ENCODE data around the gene VTI1B.

DNA sequence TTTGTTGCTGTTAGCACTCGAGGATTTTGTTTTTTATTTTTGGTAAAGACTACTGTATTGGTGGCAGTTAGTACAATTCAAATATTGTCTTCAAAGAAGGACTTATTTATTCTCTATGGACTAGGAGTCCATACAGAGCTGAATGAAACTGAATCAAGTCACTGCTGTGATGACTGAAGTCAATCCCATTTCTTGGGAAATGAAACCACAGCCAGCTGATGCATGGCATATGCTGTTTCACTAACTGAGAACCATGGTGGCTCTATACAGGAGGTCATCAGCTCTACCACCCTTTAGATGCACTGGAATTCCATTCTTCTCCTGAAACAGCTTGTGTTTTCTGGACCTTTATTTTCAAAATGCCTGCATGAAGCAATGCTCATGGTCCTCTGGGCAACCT is 22.2 kb downstream of the VTI1B start:
- TF ChIP-seq, protein P1, sequence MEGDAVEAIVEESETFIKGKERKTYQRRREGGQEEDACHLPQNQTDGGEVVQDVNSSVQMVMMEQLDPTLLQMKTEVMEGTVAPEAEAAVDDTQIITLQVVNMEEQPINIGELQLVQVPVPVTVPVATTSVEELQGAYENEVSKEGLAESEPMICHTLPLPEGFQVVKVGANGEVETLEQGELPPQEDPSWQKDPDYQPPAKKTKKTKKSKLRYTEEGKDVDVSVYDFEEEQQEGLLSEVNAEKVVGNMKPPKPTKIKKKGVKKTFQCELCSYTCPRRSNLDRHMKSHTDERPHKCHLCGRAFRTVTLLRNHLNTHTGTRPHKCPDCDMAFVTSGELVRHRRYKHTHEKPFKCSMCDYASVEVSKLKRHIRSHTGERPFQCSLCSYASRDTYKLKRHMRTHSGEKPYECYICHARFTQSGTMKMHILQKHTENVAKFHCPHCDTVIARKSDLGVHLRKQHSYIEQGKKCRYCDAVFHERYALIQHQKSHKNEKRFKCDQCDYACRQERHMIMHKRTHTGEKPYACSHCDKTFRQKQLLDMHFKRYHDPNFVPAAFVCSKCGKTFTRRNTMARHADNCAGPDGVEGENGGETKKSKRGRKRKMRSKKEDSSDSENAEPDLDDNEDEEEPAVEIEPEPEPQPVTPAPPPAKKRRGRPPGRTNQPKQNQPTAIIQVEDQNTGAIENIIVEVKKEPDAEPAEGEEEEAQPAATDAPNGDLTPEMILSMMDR (conservative IDR thresholded peaks at IDR 0.05) = no peak
- TF ChIP-seq EZH2 (IDR thresholded peaks at IDR 0.05; ENCODE audit: low read depth) = no peak
